Stimulated activated CD4-positive, alpha-beta T cell treated with anti-CD3 and anti-CD28 coated beads, Interleukin-12 subunit alpha, Interleukin-12 subunit beta, amount 100 ng/mL, for 4 hours (primary cell): ENCODE results near the gene C22orf31.
"Not testable (repeated sequence)": the region's sequence is repeated elsewhere in the genome, so short reads cannot be mapped to it uniquely, and the experiment has no call there.

Experiments
- DNase-seq: peaks from one replicate; pipeline ENCODE4 v3.0.0-alpha.2; 2020

C22orf31 gene

GRCh38 chr22:29061773-29062172, at the start of gene C22orf31:
Gene C22orf31, minus strand, starts transcription at chr22:29061831. Its CDS starts 39 bp downstream, at chr22:29061792.
- DNase-seq: no peak

- no peak for DNase-seq
Measured at GRCh38 chr22:29110946-29111345, 49.3 kb upstream of the C22orf31 start.

GRCh38 chr22:29109822-29110221, 48.2 kb upstream of the C22orf31 start:
- no peak for DNase-seq

- DNase-seq: no peak
Measured at GRCh38 chr22:29108137-29108536, 46.5 kb upstream of the C22orf31 start.

GRCh38 chr22:29106839-29107238, 45.2 kb upstream of the C22orf31 start:
- DNase-seq: no peak

- no peak for DNase-seq
Measured at GRCh38 chr22:29105468-29105867, 43.8 kb upstream of the C22orf31 start.

- no peak for DNase-seq
Measured at GRCh38 chr22:29103121-29103520, 41.5 kb upstream of the C22orf31 start.

- no peak for DNase-seq
Measured at GRCh38 chr22:29102300-29102699, 40.7 kb upstream of the C22orf31 start.

- DNase-seq: no peak
Measured at GRCh38 chr22:29098296-29098695, 36.7 kb upstream of the C22orf31 start.

- DNase-seq: no peak
Measured at GRCh38 chr22:29096736-29097669, 35.4 kb upstream of the C22orf31 start.

- no peak for DNase-seq
Measured at GRCh38 chr22:29095459-29095858, 33.8 kb upstream of the C22orf31 start.

GRCh38 chr22:29093501-29094300, 32.1 kb upstream of the C22orf31 start:
- DNase-seq: no peak

- no peak for DNase-seq
Measured at GRCh38 chr22:29093030-29093429, 31.4 kb upstream of the C22orf31 start.

GRCh38 chr22:29092243-29092642, 30.6 kb upstream of the C22orf31 start:
- no peak for DNase-seq

GRCh38 chr22:29090039-29090438, 28.4 kb upstream of the C22orf31 start:
- no peak for DNase-seq

GRCh38 chr22:29089507-29089906, 27.9 kb upstream of the C22orf31 start:
- no peak for DNase-seq

- DNase-seq: no peak
Measured at GRCh38 chr22:29088809-29089208, 27.2 kb upstream of the C22orf31 start.

- DNase-seq: no peak
Measured at GRCh38 chr22:29087012-29087411, 25.4 kb upstream of the C22orf31 start.

- no peak for DNase-seq
Measured at GRCh38 chr22:29083933-29084591, 22.4 kb upstream of the C22orf31 start.

- not testable (repeated sequence) for DNase-seq
Measured at GRCh38 chr22:29083576-29083932, 21.9 kb upstream of the C22orf31 start.

- DNase-seq: no peak
Measured at GRCh38 chr22:29082826-29083545, 21.4 kb upstream of the C22orf31 start.

GRCh38 chr22:29081517-29082236, 20.0 kb upstream of the C22orf31 start:
- no peak for DNase-seq
